H9 (cell line): ENCODE measurements around the gene FARP2. TPM values are rescaled to one million over a fixed set of nuclear protein-coding genes. Genes with fewer than 3 reads are reported as not detected.
"Not testable (repeated sequence)": the region's sequence is repeated elsewhere in the genome, so short reads cannot be mapped to it uniquely, and the experiment has no call there.

Experiments used
- DNase-seq: peaks from one replicate; pipeline ENCODE4 v3.0.0-alpha.2; 2017
- H2AFZ ChIP-seq: one replicate; pipeline ENCODE4 v1.6.1; 2013; ENCODE audit warnings: mild to moderate bottlenecking, low read length, control low read depth, moderate library complexity
- H2AK5ac ChIP-seq: 2 replicates; pipeline ENCODE4 v1.6.1; 2013; ENCODE audit warnings: low read length, control low read depth, mixed read lengths; ENCODE audit not compliant: insufficient read length
- H2BK120ac ChIP-seq: one replicate; pipeline ENCODE4 v1.6.1; 2013; ENCODE audit warnings: low read depth, mild to moderate bottlenecking, low read length, control low read depth, inconsistent platforms; ENCODE audit not compliant: poor library complexity, severe bottlenecking
- H2BK12ac ChIP-seq: 2 replicates; pipeline ENCODE4 v1.6.1; 2013; ENCODE audit warnings: low read length, control low read depth, mixed read lengths, low read depth; ENCODE audit not compliant: insufficient read length
- H2BK15ac ChIP-seq: 2 replicates; pipeline ENCODE4 v1.6.1; 2013; ENCODE audit warnings: low read depth, low read length, control low read depth
- H2BK20ac ChIP-seq: one replicate; pipeline ENCODE4 v1.6.1; 2013; ENCODE audit warnings: low read depth, mild to moderate bottlenecking, low read length, control low read depth, inconsistent platforms; ENCODE audit not compliant: poor library complexity, severe bottlenecking
- H2BK5ac ChIP-seq: 2 replicates; pipeline ENCODE4 v1.6.1; 2013; ENCODE audit warnings: low read length, control low read depth, mixed read lengths; ENCODE audit not compliant: insufficient read length
- H3K14ac ChIP-seq: 2 replicates; pipeline ENCODE4 v1.6.1; 2013; ENCODE audit warnings: low read length, control low read depth; ENCODE audit not compliant: insufficient read depth
- H3K18ac ChIP-seq: 2 replicates; pipeline ENCODE4 v1.6.1; 2013; ENCODE audit warnings: low read depth, mild to moderate bottlenecking, mixed read lengths, low read length, control low read depth; ENCODE audit not compliant: insufficient read length
- H3K23ac ChIP-seq: 2 replicates; pipeline ENCODE4 v1.6.1; 2013; ENCODE audit warnings: low read length, control low read depth, mixed read lengths, low read depth; ENCODE audit not compliant: insufficient read length
- H3K23me2 ChIP-seq: 2 replicates; pipeline ENCODE4 v1.6.1; 2013; ENCODE audit warnings: low read depth, mild to moderate bottlenecking, mixed read lengths, low read length, control low read depth; ENCODE audit not compliant: insufficient read length, poor library complexity, severe bottlenecking
- H3K27ac ChIP-seq: 2 replicates; pipeline ENCODE4 v1.5.1; 2013; ENCODE audit warnings: low read length, control low read depth, mixed read lengths, low read depth; ENCODE audit not compliant: insufficient read length
- H3K27me3 ChIP-seq: 2 replicates; pipeline ENCODE4 v1.6.1; 2013; ENCODE audit warnings: low read length, control low read depth, inconsistent platforms; ENCODE audit not compliant: insufficient read depth
- H3K4ac ChIP-seq: 2 replicates; pipeline ENCODE4 v1.6.1; 2013; ENCODE audit warnings: low read depth, mild to moderate bottlenecking, control low read depth, inconsistent platforms, low read length, moderate library complexity
- H3K4me1 ChIP-seq: 2 replicates; pipeline ENCODE4 v1.6.1; 2013; ENCODE audit warnings: low read length, control low read depth, inconsistent platforms; ENCODE audit not compliant: insufficient read depth
- H3K4me2 ChIP-seq: 2 replicates; pipeline ENCODE4 v1.6.1; 2013; ENCODE audit warnings: low read length, control low read depth, mixed read lengths; ENCODE audit not compliant: insufficient read length, insufficient read depth
- H3K56ac ChIP-seq: 2 replicates; pipeline ENCODE4 v1.6.1; 2013; ENCODE audit warnings: low read depth, mild to moderate bottlenecking, mixed read lengths, low read length, control low read depth; ENCODE audit not compliant: insufficient read length
- H3K79me1 ChIP-seq: 2 replicates; pipeline ENCODE4 v1.6.1; 2013; ENCODE audit warnings: low read depth, mild to moderate bottlenecking, moderate library complexity, low read length, control low read depth, inconsistent platforms; ENCODE audit not compliant: insufficient read depth, poor library complexity, severe bottlenecking
- H3K79me2 ChIP-seq: 2 replicates; pipeline ENCODE4 v1.6.1; 2013; ENCODE audit warnings: low read length, control low read depth, inconsistent platforms; ENCODE audit not compliant: insufficient read depth
- H3K9ac ChIP-seq: 2 replicates; pipeline ENCODE4 v1.6.1; 2013; ENCODE audit warnings: low read length, control low read depth, mixed read lengths; ENCODE audit not compliant: insufficient read length; ENCODE audit errors: extremely low read depth
- H3K9me3 ChIP-seq: one replicate; pipeline ENCODE4 v1.6.1; 2013; ENCODE audit warnings: low read depth, low read length, inconsistent platforms; ENCODE audit not compliant: control insufficient read depth
- H3T11ph ChIP-seq: one replicate; pipeline ENCODE4 v1.6.1; 2013; ENCODE audit warnings: mild to moderate bottlenecking, low read length, control low read depth, inconsistent platforms
- H4K20me1 ChIP-seq: one replicate; pipeline ENCODE4 v1.6.1; 2013; ENCODE audit not compliant: control insufficient read depth, insufficient read length, insufficient read depth
- H4K5ac ChIP-seq: 2 replicates; pipeline ENCODE4 v1.6.1; 2013; ENCODE audit warnings: low read depth, mild to moderate bottlenecking, mixed read lengths, low read length, control low read depth; ENCODE audit not compliant: insufficient read length
- H4K8ac ChIP-seq: replicated peaks from 2 replicates; pipeline ENCODE4 v1.6.1; 2013; ENCODE audit warnings: low read length, control low read depth, mixed read lengths, low read depth; ENCODE audit not compliant: insufficient read length
- H4K91ac ChIP-seq: 2 replicates; pipeline ENCODE4 v1.6.1; 2013; ENCODE audit warnings: low read depth, mild to moderate bottlenecking, moderate library complexity, mixed read lengths, low read length, control low read depth; ENCODE audit not compliant: insufficient read length
- H3K27ac Mint-ChIP-seq, 3 experiments: 2 replicates in 2 of 3; 3 replicates in 1 of 3; pipeline ENCODE4 v1.8.0; 2020 to 2021; ENCODE audit warnings: mixed read lengths in 3 of 3, mild to moderate bottlenecking in 1 of 3, moderate library complexity in 1 of 3
- H3K27me3 Mint-ChIP-seq: 2 replicates; pipeline ENCODE4 v1.8.0; 2021; ENCODE audit warnings: low read depth, mild to moderate bottlenecking, moderate library complexity, mixed read lengths
- H3K36me3 Mint-ChIP-seq, 3 experiments: 2 replicates in 2 of 3; 3 replicates in 1 of 3; pipeline ENCODE4 v1.8.0; 2020 to 2021; ENCODE audit warnings: low read depth in 3 of 3, mixed read lengths in 3 of 3; ENCODE audit not compliant: insufficient read depth in 1 of 3
- H3K4me1 Mint-ChIP-seq, 2 experiments: 2 replicates each; pipeline ENCODE4 v1.8.0; 2020; ENCODE audit warnings: mixed read lengths in 2 of 2
- H3K4me3 Mint-ChIP-seq, 2 experiments: 2 replicates in 1 of 2; 3 replicates in 1 of 2; pipeline ENCODE4 v1.8.0; 2020 to 2021; ENCODE audit warnings: mild to moderate bottlenecking in 2 of 2, mixed read lengths in 2 of 2, moderate library complexity in 1 of 2
- H3K9me3 Mint-ChIP-seq, 2 experiments: 2 replicates in 1 of 2; 3 replicates in 1 of 2; pipeline ENCODE4 v1.8.0; 2020; ENCODE audit warnings: mild to moderate bottlenecking in 2 of 2, mixed read lengths in 2 of 2, moderate library complexity in 1 of 2
- CTCF ChIP-seq: fragments of 200-600 bp; sonication (generic); conservative IDR thresholded peaks from 3 replicates; pipeline ENCODE4 v1.8.0; 2021; ENCODE audit warnings: antibody characterized with exemption, mild to moderate bottlenecking
- WGBS: extraction: QIAGEN DNeasy Blood & Tissue Kit; methylation state at CpG from one replicate; pipeline ENCODE4 v1.1.7; 2013; ENCODE audit warnings: missing lambda C conversion rate, low lambda C conversion rate, mixed read lengths; ENCODE audit not compliant: insufficient read length; ENCODE audit errors: extremely low coverage; 5-methylcytosine and 5-hydroxymethylcytosine counted together
- total RNA-seq: library from RNA; stranded (reverse); gene quantifications from 2 replicates; pipeline ENCODE4 v1.2.1, GENCODE V29; 2021

The FARP2 gene
- total RNA-seq, 1 experiment from 2014 or later = 33.9 TPM

GRCh38 chr2:241393524-241394196 is 37.6 kb downstream of the FARP2 start:
- peaks cover 3% of the 10 kb centered on the region for H3K79me1 ChIP-seq
- H3K27ac Mint-ChIP-seq = peak overlapping the region in 2 of 3 experiments; percentile 40 to 49; a peak in 3 of 7 replicates
- H3K27me3 Mint-ChIP-seq = no peaks in the 10 kb centered on the region
- H3K18ac ChIP-seq = no peak overlapping the region
- no peak overlapping the region for H4K5ac ChIP-seq
- H3K79me2 ChIP-seq = no peaks in the 10 kb centered on the region
- no peak overlapping the region for H3K9ac ChIP-seq
- H3K14ac ChIP-seq = no peak overlapping the region
- no peak overlapping the region for H2BK12ac ChIP-seq
- H3K9me3 ChIP-seq = no peaks in the 10 kb centered on the region
- no peaks in the 10 kb centered on the region for H4K20me1 ChIP-seq
- no peak overlapping the region for H3K56ac ChIP-seq
- no peak overlapping the region for H2BK20ac ChIP-seq
- H2BK120ac ChIP-seq = no peak overlapping the region
- no peak for TF ChIP-seq CTCF
- no peaks in the 10 kb centered on the region for H3K23me2 ChIP-seq
- no peak overlapping the region for H3T11ph ChIP-seq
- H2AK5ac ChIP-seq = no peak overlapping the region
- no peak overlapping the region for H2BK15ac ChIP-seq
- H3K9me3 Mint-ChIP-seq = no peaks in the 10 kb centered on the region
- H3K4me2 ChIP-seq = no peak overlapping the region
- no peak overlapping the region for H2BK5ac ChIP-seq
- no peak overlapping the region for H2AFZ ChIP-seq
- no peak overlapping the region for H4K91ac ChIP-seq
- no peaks in the 10 kb centered on the region for H3K4me1 ChIP-seq
- DNase-seq = no peak
- peaks cover 10 to 12% of the 10 kb centered on the region in 2 experiments for H3K4me1 Mint-ChIP-seq
- H3K4ac ChIP-seq = no peak overlapping the region
- no peak overlapping the region for H4K8ac ChIP-seq
- WGBS = no CpG with 5 or more reads among the region's 3 CpGs
- no peaks in the 10 kb centered on the region; the same call in 1 of the 2 replicates for H3K27me3 ChIP-seq
- H3K27ac ChIP-seq = no peak overlapping the region
- no peak overlapping the region for H3K4me3 Mint-ChIP-seq
- H3K23ac ChIP-seq = no peak overlapping the region
- peaks cover 4 to 9% (median 8%) of the 10 kb centered on the region in 3 experiments; a peak in 4 of 7 replicates for H3K36me3 Mint-ChIP-seq

GRCh38 chr2:241396809-241397208 is 40.7 kb downstream of the FARP2 start:
- not testable (repeated sequence) for DNase-seq, H3K23me2 ChIP-seq, H3K4me2 ChIP-seq, H3K56ac ChIP-seq, H3K36me3 Mint-ChIP-seq, H3K27me3 Mint-ChIP-seq, H3K27ac ChIP-seq, H3K79me2 ChIP-seq, H2BK12ac ChIP-seq, H4K5ac ChIP-seq, H4K91ac ChIP-seq, H3K27me3 ChIP-seq, H3K4me1 ChIP-seq, H3K4me3 Mint-ChIP-seq, H2BK5ac ChIP-seq, H2BK15ac ChIP-seq, H3K4ac ChIP-seq, H3K18ac ChIP-seq, H3K27ac Mint-ChIP-seq, H3K23ac ChIP-seq, H2BK20ac ChIP-seq, H2BK120ac ChIP-seq, H2AFZ ChIP-seq, H3K9me3 ChIP-seq, H3K4me1 Mint-ChIP-seq, H4K20me1 ChIP-seq, H4K8ac ChIP-seq, H3K9me3 Mint-ChIP-seq, H3T11ph ChIP-seq, H2AK5ac ChIP-seq, H3K79me1 ChIP-seq, H3K9ac ChIP-seq, H3K14ac ChIP-seq
- no CpG with 5 or more reads among the region's 6 CpGs for WGBS
